ENCODE measurements around the gene CDKN2D. TPM values are rescaled to one million over a fixed set of nuclear protein-coding genes. Genes with fewer than 3 reads are reported as not detected.
A peak's percentile ranks its signal among the peaks of the same experiment; 100 is the strongest.

CDKN2D gene
- polyA plus RNA-seq (ENCODE audit: insufficient read length), result 8.5 TPM
- long read RNA-seq, donor 1, partial matches to known transcripts, result 0 of 7 reads
- long read RNA-seq, donor 1, other reads (novel, unspliced or antisense), result 0 of 7 reads
- long read RNA-seq, donor 2, transcript CDKN2D-202 (2 exons, 1,422 nt), result major isoform, 6 of 6 reads
- long read RNA-seq, donor 2, partial matches to known transcripts, result 0 of 6 reads
- long read RNA-seq, donor 2, other reads (novel, unspliced or antisense), result 0 of 6 reads
- long read RNA-seq, donor 3, partial matches to known transcripts, result 0 of 4 reads
- long read RNA-seq, donor 3, other reads (novel, unspliced or antisense), result 0 of 4 reads
- long read RNA-seq, donor 4, partial matches to known transcripts, result 0 of 1 reads
- long read RNA-seq, donor 4, other reads (novel, unspliced or antisense), result 0 of 1 reads
- long read RNA-seq, donor 5, transcript CDKN2D-201 (3 exons, 1,086 nt), result minor isoform, 7 of 24 reads
- long read RNA-seq, donor 5, transcript CDKN2D-202 (2 exons, 1,422 nt), result major isoform, 17 of 24 reads
- long read RNA-seq, donor 5, partial matches to known transcripts, result 0 of 24 reads
- long read RNA-seq, donor 5, other reads (novel, unspliced or antisense), result 0 of 24 reads
- long read RNA-seq, donor 6, transcript CDKN2D-202 (2 exons, 1,422 nt), result major isoform, 6 of 6 reads
- long read RNA-seq, donor 6, partial matches to known transcripts, result 0 of 6 reads
- long read RNA-seq, donor 6, other reads (novel, unspliced or antisense), result 0 of 6 reads
- long read RNA-seq, donor 7, transcript CDKN2D-202 (2 exons, 1,422 nt), result major isoform, 12 of 13 reads
- long read RNA-seq, donor 7, partial matches to known transcripts, result 0 of 13 reads
- long read RNA-seq, donor 7, other reads (novel, unspliced or antisense), result 0 of 13 reads
- long read RNA-seq, donor 8, partial matches to known transcripts, result 0 of 4 reads
- long read RNA-seq, donor 8, other reads (novel, unspliced or antisense), result 0 of 4 reads

DNA sequence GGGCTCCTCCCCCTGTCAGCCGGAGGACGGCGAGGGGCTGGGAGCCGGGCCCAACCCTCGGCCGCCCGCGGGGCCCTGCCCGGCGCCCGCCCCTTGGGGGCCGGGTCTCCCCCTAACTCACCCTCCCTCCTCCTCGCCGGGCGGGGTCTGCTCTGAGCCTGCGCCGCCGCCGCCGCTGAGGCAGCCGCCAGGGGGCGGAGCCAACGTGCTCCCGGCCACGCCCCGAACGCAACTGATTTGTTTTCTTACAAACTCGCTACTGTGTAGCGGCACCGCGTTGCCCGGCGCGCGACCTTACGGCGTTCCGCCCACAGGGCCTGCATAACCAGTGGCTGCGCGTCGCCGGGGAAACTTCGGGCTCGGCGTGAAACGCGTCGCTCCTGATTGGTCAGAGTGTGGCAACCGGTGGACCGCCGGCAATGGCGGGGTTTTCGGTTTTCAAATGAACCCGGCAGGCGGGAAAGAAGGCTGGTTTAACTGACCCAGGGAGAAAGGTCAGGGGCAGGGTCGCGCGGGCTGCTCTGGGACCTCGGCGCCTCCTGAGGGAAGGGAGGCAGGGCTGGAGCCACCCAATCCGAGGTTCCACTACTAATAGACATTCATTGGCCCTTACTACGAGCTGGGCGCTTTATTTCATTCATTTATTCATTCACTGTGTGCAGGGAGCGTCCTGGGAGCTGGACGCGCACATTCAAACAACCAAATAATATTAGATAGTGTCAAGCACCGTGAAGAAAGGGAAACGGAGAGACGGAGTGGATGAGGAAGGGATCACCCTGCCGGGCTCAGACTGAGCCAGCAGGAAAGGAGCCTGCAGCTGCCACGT is at the start of gene CDKN2D:
Gene CDKN2D (minus strand): TSS at position 154 of the 826 bp plus-strand sequence. CDS start 326 bp downstream, outside the sequence.
- peak; percentile 97 for DNase-seq

DNA sequence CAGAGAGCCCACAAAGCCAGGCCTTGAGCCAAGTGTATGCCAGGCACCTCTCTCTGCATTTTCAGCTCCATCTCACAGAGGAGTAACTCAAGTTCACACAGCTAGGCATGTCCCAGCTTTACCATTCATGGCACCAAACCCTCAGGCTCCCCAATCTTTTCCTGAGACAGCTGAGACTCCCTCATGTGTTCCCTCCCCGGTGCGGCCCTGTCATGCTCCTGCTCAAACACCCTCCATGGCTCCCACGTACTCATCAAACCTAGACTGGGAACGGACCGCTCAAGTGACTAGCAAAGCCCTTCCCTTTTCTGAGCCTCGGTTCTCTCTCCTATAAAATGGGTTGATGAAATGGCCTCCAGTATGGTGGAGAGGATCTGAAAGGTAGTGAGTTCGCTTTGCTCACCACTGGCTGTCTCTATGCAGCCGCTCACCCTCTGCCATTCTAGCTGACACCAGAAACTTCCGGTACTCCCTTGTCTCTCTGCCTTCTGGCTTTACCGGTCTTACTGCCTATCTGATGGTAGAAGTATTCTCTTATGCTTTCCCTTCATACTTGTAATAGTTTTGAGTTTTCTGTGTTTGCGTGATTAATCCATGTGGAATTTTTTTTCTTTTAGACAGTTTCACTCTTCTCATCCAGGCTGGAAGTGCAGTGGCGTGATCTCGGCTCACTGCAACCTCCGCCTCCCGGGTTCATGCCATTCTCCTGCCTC is 48.8 kb upstream of the CDKN2D start:
- no peak for DNase-seq

DNA sequence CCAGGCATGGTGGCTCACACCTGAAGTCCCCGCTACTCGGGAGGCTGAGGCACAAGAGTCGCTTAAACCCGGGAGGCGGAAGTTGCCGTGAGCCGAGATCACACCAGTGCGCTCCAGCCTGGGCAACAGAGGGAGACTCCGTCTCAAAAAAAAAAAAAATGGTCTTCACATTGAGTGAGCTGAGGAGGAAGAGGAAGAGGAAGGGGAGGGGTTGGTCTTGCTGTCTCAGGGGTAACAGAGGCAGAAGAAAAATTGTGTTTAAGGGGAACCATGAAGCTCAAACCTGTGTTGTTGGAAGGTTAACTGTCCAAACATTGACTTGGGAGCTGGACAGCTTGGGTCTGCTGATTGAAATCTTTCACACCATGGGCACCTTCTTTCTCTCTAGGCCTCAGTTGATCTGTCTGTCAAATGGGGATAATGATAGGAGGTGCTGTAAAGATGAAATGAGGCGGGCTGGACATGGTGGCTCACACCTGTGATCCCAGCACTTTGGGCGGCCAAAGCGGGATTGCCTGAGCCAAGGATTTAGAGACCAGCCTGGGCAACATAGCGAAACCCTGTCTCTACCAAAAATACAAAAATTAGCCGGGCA is 46.7 kb upstream of the CDKN2D start:
- DNase-seq, result no peak

DNA sequence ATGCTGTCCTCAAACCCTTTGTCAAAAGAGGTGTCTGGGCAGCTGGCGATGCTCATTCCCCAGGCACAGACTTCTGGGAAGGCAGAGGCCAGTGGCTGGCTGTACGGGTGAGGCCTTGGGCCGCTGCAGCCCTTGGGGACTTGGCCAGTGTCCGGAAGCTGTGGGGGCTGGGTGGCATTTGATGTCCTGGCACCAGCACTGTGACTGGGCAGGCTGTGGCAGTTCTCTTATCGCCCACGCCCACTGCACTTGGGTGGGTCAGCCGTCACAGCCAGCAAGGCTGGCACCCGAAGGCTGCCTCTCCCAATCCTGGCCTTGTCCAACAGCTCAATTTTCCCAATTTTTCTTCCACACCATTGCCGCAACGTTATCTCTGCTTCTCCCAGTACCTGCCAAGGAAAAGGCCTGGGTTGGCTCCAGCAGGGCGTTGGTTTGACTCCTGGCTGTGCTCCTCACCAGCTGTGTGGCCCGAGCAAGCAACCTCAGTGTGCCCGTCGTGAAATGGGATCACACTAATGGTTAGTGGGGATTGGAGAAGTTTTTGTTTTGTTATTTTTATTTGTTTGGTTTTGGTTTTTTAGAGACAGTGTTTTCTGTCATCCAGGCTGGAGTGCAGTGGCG is 43.8 kb upstream of the CDKN2D start:
- DNase-seq, result no peak

DNA sequence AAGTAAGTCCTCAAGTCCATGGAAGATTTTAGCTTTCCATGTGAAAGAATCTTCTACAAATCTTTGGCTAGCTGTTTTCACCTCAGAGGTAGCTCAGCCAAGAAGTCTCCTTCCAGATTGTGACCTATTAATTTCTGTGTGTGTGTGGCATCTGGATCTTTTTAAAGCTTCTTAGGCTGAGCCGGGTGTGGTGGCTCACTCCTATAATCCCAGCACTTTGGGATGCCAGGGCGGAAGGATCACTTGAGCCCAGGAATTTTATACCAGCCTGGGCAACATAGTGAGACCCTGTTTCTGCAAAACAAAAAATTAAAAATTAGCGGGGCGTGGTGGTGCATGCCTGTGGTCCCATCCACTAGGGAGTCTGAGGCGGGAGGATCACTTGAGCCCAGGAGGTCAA is 43.1 kb upstream of the CDKN2D start:
- DNase-seq, result no peak

DNA sequence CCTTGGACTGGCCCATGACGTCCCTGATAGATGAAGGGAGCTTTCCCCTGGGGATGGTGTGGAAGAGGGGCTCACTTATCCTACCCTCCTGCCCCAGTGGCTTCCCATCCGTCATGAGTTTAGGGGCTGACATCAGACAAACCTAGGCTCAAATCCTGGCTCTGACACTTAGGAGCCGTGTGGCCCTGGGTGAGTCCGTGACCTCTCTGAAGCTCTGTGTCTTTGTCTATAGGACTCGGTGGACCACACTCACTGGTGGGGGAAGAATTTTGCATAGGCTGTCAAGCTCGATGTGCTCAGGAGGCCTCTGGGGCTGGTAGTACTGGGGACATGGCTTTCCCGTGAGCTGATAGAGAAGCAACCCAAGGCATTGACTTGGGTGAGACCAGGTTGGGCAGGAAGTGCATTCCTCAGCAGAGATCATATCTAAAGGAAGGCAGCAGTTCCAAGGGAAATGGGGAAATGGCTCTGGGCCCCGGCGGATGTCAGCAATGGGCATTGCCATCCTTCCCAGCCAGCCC is 35.7 kb upstream of the CDKN2D start:
- no peak for DNase-seq

DNA sequence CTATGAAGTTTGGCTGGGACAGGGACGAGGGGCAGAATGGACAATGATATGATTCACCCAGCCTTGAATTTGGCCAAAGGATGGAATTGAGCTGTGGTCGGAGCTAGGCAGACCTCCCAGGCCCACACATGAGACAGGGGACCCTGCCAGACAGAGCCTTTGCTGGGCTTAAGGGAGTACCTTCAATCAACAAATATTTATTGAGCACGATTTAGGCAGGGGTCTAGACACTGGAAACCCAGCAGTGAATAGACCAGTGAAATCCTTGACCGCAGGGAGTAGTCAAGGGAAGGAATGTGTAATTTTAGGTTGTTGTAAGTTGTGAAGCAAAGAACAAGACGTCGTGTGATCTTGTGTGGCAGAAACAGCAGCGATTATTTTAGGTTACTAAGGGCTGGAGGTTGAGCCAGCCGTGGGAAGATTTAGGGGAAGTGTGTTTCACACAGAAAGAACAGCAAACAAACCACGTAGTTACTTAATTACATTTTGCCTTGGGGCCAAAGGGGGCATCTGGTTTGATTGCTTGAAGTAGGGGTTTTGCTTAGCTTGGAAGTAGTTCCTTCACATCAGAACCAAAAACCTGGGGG is 35.2 kb upstream of the CDKN2D start:
- no peak for DNase-seq

DNA sequence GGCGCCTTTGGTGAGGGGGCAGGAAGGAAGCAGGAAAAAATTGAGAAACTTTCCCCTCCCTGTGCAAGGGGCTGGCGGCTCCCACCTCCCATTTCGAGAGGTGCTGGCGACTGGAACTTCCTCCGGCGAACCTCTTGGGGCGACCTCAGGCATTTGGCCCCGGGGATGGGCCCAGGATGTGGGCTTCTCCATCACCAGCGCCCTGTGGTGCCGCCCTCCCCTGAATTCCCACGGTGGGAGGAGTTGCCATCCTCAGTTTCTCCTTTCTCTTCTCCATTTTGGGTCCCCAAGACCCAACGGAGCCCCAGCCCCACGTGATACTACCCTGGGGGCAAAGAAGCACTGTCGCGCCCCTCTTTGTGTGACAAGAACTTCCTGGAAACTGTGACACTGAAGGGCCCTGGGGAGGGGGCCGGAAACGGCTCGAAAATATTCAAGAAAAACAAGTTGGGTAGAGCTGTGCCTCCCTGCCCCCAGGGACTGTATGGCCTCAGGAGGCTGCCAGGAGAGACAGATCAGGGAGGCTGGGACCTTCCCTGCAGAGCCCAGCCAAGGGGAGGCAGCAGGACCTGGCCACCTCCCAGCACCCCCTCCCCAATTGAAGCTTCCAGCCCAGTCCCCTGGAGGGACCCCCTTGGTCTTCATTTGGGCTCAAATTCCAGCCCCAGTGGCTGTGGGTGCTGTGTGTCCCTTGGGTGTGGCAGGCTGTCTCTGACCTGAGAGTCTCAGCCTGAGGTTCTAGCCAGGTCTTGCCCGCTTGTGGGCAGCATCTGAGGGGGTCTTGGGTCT is 34.5 kb upstream of the CDKN2D start:
- DNase-seq, result no peak

DNA sequence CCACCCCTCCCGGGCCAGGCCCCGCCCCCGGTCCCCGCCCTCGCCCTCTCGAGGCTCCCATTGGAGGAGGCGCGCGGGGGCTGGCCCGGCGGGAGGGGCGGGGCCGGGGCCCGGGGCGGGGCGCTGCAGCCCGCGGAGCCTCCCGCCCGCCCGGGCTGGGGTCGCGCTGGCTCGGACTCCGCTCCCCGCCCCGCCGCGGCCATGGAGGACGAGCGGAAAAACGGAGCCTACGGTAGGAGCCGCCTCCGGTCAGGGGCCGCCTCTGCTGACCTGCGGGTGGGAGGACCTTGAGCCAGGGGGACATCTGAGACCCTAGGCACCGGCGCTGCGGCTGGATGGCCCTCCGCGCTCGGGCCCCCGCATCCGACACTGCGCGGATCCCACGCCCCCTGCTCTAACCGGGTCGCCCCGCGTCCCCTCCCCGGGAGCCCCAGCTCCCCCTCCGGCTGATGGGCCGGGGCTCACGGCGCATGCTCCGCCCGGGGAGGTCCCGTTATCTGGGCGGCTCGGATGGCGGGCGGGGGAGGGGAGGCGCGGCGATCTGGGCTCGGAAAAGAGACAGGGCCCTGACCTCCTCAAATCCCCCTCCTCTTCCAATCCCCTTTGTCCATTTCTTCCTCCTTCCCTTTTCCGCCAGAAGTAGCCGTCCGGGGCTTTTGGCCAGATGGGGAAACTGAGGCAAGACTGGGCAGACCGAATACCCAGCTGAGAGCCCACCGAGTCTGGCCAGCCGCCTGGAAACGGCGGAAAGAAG is 33.7 kb upstream of the CDKN2D start:
- peak; percentile 72 for DNase-seq

DNA sequence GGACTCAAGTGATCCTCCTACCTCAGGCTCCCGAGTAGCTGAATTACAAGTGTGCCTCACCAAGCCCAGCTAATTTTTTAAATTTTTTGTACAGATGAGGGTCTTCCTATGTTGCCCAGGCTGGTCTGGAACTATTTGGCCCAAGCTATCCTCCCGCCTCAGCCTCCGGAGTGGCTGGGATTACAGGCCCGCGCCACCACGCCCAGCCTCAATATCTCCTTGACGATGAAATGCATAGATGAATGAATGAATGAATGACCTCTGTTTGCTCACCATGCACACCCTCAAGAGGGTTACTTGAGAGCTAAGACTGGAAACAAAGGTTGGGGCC is 33.2 kb upstream of the CDKN2D start:
- no peak for DNase-seq

DNA sequence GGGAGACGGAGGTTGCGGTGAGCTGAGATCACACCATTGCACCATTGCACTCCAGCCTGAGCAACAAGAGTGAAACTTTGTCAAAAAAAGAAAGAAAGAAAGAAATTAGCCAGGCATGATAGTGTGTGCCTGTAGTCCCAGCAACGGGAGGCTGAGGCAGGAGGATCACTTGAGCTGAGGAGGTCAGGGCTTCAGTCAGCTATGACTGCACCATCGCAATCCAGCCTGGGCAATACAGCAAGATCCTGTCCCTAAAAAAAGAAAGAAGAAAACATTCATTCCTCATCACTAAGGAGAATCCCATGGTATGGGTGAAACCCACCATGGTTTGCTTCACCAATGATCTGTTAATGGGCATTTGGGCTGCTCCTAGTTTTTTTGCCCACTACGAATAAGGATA is 31.4 kb upstream of the CDKN2D start:
- DNase-seq, result no peak

DNA sequence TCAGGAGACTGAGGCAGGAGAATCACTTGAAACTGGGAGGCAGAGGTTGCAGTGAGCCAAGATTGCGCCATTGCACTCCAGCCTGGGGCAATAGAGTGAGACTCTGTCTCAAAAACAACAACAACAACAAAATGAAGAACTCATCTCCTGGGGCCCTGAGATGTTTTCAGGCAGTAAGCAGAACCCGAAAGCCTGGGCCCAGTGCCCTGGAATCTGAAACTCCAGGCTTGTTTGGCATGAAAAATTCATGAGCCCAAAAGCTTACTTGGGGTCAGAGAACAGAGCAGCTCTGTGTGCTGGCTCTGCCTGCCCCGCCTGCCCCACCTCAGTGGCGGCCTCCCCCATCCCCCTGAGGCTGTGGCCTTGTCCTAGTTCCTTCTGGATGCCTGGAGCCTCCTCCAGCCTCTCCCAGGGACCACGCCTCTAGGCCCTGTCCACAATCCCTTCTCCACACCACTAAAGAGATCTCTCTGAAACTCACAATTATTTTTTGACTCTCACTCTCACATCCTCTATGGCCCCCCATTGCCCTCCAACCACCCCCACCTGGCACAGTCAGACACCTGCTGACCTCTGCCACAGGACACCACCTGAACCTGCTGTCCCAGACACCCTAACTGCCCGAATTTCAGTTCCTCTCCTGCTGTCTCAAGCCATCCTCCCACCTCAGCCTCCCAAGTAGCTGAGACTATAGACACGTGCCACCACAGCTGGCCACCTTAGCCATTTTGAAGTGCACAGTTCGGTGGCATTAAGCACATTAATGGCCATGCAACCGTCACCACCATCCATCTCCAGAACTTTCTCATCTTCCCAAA is 25.2 kb upstream of the CDKN2D start:
- no peak for DNase-seq

DNA sequence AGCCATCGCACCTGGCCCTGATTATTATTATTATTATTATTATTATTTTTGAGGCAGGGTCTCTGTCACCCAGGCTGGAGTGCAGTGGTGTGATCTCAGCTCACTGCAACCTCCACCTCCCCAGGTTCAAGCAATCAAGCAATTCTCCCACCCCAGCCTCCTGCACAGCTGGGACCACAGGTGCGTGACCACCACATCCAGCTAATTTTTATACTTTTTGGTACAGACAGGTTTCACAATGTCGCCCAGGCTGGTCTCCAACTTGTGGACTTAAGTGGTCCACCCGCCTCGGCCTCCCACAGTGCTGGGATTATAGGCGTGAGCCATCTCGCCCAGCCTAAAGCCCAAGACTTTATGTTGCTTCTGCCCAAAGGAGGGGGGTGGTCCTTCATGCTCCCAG is 24.4 kb upstream of the CDKN2D start:
- no peak for DNase-seq

DNA sequence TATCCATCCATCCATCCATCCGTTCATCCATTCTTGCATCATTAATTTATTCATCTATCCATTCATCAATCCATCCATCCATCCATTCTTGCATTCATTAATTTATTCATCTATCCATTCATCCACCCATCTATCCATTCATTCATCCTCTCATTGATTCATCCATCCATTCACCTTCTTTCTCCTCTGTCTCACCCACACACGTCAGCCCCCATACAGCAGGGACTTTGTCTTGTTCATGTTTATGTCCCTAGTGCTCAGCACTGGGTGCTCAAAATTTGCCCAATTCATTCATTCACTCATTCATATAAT is 19.0 kb upstream of the CDKN2D start:
- DNase-seq, result no peak

DNA sequence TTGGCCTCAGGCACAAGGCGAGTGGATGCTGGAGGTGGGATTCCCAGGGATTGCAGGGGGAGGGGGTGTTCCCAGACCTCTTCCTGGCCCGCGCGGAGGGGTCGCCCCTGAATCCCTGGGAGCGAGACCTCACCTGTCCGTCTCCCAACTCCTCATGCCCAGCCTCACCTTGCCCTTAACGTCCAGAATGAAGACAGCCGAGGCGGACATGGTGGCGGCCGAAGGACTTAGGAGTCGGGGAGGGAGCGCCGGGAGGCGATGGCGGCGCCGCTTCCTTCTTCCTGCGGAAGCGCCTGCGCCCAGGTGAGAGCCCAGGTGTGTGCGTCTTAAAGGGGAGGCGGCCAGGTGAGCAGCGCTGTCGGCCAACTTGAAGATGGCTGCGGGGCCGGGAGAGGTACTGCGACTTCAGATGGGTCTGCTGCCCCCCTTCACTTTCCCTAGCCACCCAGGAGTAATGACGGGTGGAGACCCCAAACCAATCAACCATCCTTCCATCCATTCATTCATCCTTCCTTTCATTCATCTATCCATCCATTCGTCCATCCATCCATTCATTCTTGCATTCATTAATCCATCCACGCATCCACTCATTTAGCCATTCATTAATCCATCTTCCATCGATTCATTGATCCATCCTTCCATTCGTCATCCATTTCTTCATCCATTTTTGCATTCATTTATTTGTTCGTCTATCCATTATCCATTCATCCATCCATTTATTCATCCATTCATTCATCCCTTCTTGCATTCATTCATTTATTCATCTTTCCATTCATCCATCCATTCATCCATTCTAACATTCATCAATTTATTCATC is 18.5 kb upstream of the CDKN2D start, which contains the start of gene AP1M2:
Gene AP1M2 (minus strand): TSS at position 291 of the 817 bp plus-strand sequence. CDS start 81 bp downstream, at position 210.
- no peak for DNase-seq

DNA sequence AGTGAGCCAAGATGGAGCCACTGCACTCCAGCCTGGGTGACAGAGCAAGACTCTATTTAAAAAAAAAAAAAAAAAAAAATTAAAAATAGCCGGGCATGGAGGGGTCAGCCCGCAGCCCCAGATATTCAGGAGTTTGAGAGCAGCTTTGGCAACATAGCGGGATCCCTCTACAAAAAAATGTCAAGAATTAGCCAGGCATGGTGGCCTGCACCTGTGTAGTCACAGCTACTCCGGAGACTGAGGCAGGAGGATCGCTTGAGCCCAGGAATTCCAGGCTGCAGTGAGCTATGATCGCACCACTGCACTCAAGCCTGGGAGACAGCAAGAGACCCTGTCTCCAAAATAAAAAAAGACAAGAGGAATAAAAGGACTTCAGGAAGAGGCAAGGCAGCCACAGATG is 17.6 kb upstream of the CDKN2D start:
- no peak for DNase-seq

Measured in left kidney (tissue), 8 donors.